IMR-90 (cell line): ENCODE measurements around the gene HOXD13. TPM values are rescaled to one million over a fixed set of nuclear protein-coding genes. Genes with fewer than 3 reads are reported as not detected.

Experiments
- ATAC-seq: fragments of 200-7000 bp; cut with Tn5 transposase; 2 replicates; pipeline ENCODE4 v1.9.1; 2020; ENCODE audit warnings: low read depth, mild to moderate bottlenecking, moderate library complexity
- BruUV-seq: library from RNA; stranded (reverse); fragments of 400-500 nt; replicated peaks from 2 replicates; lab custom pipeline; 2021; lab: Mats Ljungman, UMichigan
- CTCF ChIA-PET: fragments of 300-600 bp; formaldehyde crosslinking; extraction: SDS; loops from one replicate; lab custom pipeline; 2021; ENCODE audit warnings: antibody characterized with exemption; lab: Yijun Ruan, JAX
- POLR2A ChIA-PET: fragments of 300-600 bp; sonication (Branson Sonifier 250); formaldehyde crosslinking; loops from one replicate; lab custom pipeline; 2022; ENCODE audit warnings: antibody characterized with exemption; ENCODE audit not compliant: unreplicated experiment; lab: Charles Lee
- DNase-seq: peaks from one replicate; pipeline ENCODE4 v3.0.0; 2013
- H2AFZ ChIP-seq: replicated peaks from 2 replicates; pipeline ENCODE3; 2013; ENCODE audit warnings: low read length, mild to moderate bottlenecking; ENCODE audit not compliant: poor library complexity
- H2AK5ac ChIP-seq: 2 replicates; pipeline ENCODE4 v1.6.1; 2013; ENCODE audit warnings: low read depth, low read length, inconsistent platforms
- H2AK9ac ChIP-seq: replicated peaks from 2 replicates; pipeline ENCODE3; 2013; ENCODE audit warnings: mild to moderate bottlenecking, low read depth, low read length, moderate library complexity; ENCODE audit not compliant: poor library complexity
- H2BK120ac ChIP-seq: 2 replicates; pipeline ENCODE4 v1.6.1; 2013; ENCODE audit warnings: low read depth, low read length, inconsistent platforms
- H2BK15ac ChIP-seq: 3 replicates; pipeline ENCODE4 v1.6.1; 2013; ENCODE audit warnings: low read depth, low read length, inconsistent platforms
- H2BK20ac ChIP-seq: 2 replicates; pipeline ENCODE4 v1.6.1; 2013; ENCODE audit warnings: low read depth, mild to moderate bottlenecking, inconsistent platforms, low read length, moderate library complexity
- H2BK5ac ChIP-seq: 2 replicates; pipeline ENCODE4 v1.6.1; 2013; ENCODE audit warnings: mild to moderate bottlenecking, low read depth, low read length, inconsistent platforms; ENCODE audit not compliant: poor library complexity, severe bottlenecking
- H3K14ac ChIP-seq: replicated peaks from 2 replicates; pipeline ENCODE4 v1.6.1; 2013; ENCODE audit warnings: low read depth, low read length, inconsistent platforms
- H3K18ac ChIP-seq: 2 replicates; pipeline ENCODE4 v1.6.1; 2013; ENCODE audit warnings: low read depth, low read length, control low read depth
- H3K23ac ChIP-seq: 2 replicates; pipeline ENCODE4 v1.6.1; 2013; ENCODE audit warnings: low read depth, low read length, inconsistent platforms
- H3K27ac ChIP-seq: 2 replicates; pipeline ENCODE4 v1.5.1; 2013; ENCODE audit warnings: mild to moderate bottlenecking, control low read depth, low read length; ENCODE audit not compliant: insufficient read depth
- H3K27me3 ChIP-seq: 2 replicates; pipeline ENCODE4 v1.6.1; 2013; ENCODE audit warnings: low read length; ENCODE audit not compliant: control insufficient read depth, insufficient read depth
- H3K36me3 ChIP-seq: 2 replicates; pipeline ENCODE4 v1.6.1; 2013; ENCODE audit warnings: low read length, mixed read lengths; ENCODE audit not compliant: control insufficient read depth, insufficient read depth
- H3K4ac ChIP-seq: 2 replicates; pipeline ENCODE4 v1.6.1; 2013; ENCODE audit warnings: low read depth, low read length, inconsistent platforms
- H3K4me1 ChIP-seq: 2 replicates; pipeline ENCODE4 v1.6.1; 2013; ENCODE audit warnings: low read length, mixed read lengths; ENCODE audit not compliant: control insufficient read depth, insufficient read depth
- H3K4me2 ChIP-seq: 2 replicates; pipeline ENCODE4 v1.6.1; 2013; ENCODE audit warnings: low read depth, mild to moderate bottlenecking, control low read depth, low read length, moderate library complexity
- H3K4me3 ChIP-seq: 2 replicates; pipeline ENCODE4 v1.5.1; 2013; ENCODE audit warnings: low read depth, mild to moderate bottlenecking, control low read depth, low read length, moderate library complexity; ENCODE audit not compliant: insufficient read depth
- H3K56ac ChIP-seq: 2 replicates; pipeline ENCODE4 v1.6.1; 2013; ENCODE audit warnings: low read length, inconsistent platforms; ENCODE audit not compliant: insufficient read depth; ENCODE audit errors: extremely low read depth
- H3K79me1 ChIP-seq, 2 experiments: 2 replicates each; pipeline ENCODE4 v1.6.1; 2013; ENCODE audit warnings: low read length in 2 of 2, inconsistent platforms in 1 of 2, low read depth in 1 of 2
- H3K9ac ChIP-seq: 2 replicates; pipeline ENCODE4 v1.6.1; 2013; ENCODE audit warnings: low read depth, low read length, control low read depth
- H3K9me1 ChIP-seq: 2 replicates; pipeline ENCODE4 v1.6.1; 2013; ENCODE audit warnings: low read length, inconsistent platforms; ENCODE audit not compliant: insufficient read depth
- H3K9me3 ChIP-seq: 2 replicates; pipeline ENCODE4 v1.6.1; 2013; ENCODE audit warnings: low read length; ENCODE audit not compliant: control insufficient read depth, insufficient read depth
- H4K20me1 ChIP-seq: 2 replicates; pipeline ENCODE4 v1.6.1; 2013; ENCODE audit warnings: low read length, inconsistent platforms; ENCODE audit not compliant: insufficient read depth
- H4K5ac ChIP-seq: 2 replicates; pipeline ENCODE4 v1.6.1; 2013; ENCODE audit warnings: mild to moderate bottlenecking, low read depth, low read length, control low read depth
- H4K8ac ChIP-seq, 2 experiments: 2 replicates each; pipeline ENCODE4 v1.6.1; 2013; ENCODE audit warnings: low read depth in 2 of 2, low read length in 2 of 2, control low read depth in 1 of 2, inconsistent platforms in 1 of 2
- H4K91ac ChIP-seq: 2 replicates; pipeline ENCODE4 v1.6.1; 2013; ENCODE audit warnings: low read depth, low read length, inconsistent platforms; ENCODE audit not compliant: insufficient read depth
- BHLHE40 ChIP-seq: fragments of 150-350 bp; IDR thresholded peaks from 2 replicates; pipeline ENCODE4 v1.6.1; 2016; ENCODE audit warnings: mild to moderate bottlenecking, low read depth, low read length
- CEBPB ChIP-seq: IDR thresholded peaks from 2 replicates; pipeline ENCODE4 v1.6.1; 2012; ENCODE audit warnings: low read depth, low read length, improper control_type of control experiment
- CHD1 ChIP-seq: IDR thresholded peaks from 2 replicates; pipeline ENCODE4 v1.6.1; 2012; ENCODE audit warnings: low read depth, low read length, improper control_type of control experiment
- FOS ChIP-seq: fragments of 150-350 bp; IDR thresholded peaks from 2 replicates; pipeline ENCODE4 v1.6.1; 2016; ENCODE audit warnings: low read depth, low read length
- MAFK ChIP-seq: IDR thresholded peaks from 2 replicates; pipeline ENCODE4 v1.6.1; 2012; ENCODE audit warnings: low read depth, low read length, improper control_type of control experiment
- MAZ ChIP-seq: IDR thresholded peaks from 2 replicates; pipeline ENCODE4 v1.6.1; 2012; ENCODE audit warnings: low read depth, mild to moderate bottlenecking, low read length, improper control_type of control experiment, moderate library complexity, borderline replicate concordance
- MXI1 ChIP-seq: IDR thresholded peaks from 2 replicates; pipeline ENCODE4 v1.6.1; 2012; ENCODE audit warnings: low read depth, mild to moderate bottlenecking, low read length, moderate library complexity, borderline replicate concordance
- NFE2L2 ChIP-seq: fragments of 150-350 bp; IDR thresholded peaks from 2 replicates; pipeline ENCODE4 v1.6.1; 2016; ENCODE audit warnings: low read depth, mild to moderate bottlenecking, low read length
- POLR2A ChIP-seq: IDR thresholded peaks from 2 replicates; pipeline ENCODE4 v1.6.1; 2012; ENCODE audit warnings: mild to moderate bottlenecking, low read depth, low read length
- RAD21 ChIP-seq: IDR thresholded peaks from 2 replicates; pipeline ENCODE4 v1.6.1; 2012; ENCODE audit warnings: low read length, improper control_type of control experiment
- SMC3 ChIP-seq: fragments of 150-350 bp; IDR thresholded peaks from 2 replicates; pipeline ENCODE4 v1.6.1; 2016; ENCODE audit warnings: low read depth, mild to moderate bottlenecking, antibody characterized with exemption, low read length, moderate library complexity
- WGBS, 2 experiments: methylation state at CpG; one replicate each; pipeline versions ENCODE4 v1.1.5 to v1.1.7; 2013; ENCODE audit warnings: missing lambda C conversion rate in 2 of 2; ENCODE audit not compliant: insufficient read length in 1 of 2; ENCODE audit errors: extremely low coverage in 2 of 2; 5-methylcytosine and 5-hydroxymethylcytosine counted together
- dilution Hi-C: fragments of 300-500 bp; cut with HindIII; formaldehyde crosslinking; loops from one replicate; pipeline ENCODE4 v1.14.3; 2018; ENCODE audit warnings: low sequenced_read_pairs; ENCODE audit not compliant: unreplicated experiment
- in situ Hi-C: fragments of 300-500 bp; cut with MboI; formaldehyde crosslinking; loops from 3 replicates; pipeline ENCODE4 v1.14.3; 2019; ENCODE audit warnings: low sequenced_read_pairs, inconsistent platforms, mixed read lengths
- intact Hi-C: fragments of 100-400 bp; cut with micrococcal nuclease; formaldehyde crosslinking; loops from 2 replicates; pipeline ENCODE4 v1.10.0; 2022
- polyA plus RNA-seq, 3 experiments: library from polyadenylated mRNA; depleted of rRNA; stranded (reverse); fragments of >200 nt; gene quantifications; 2 replicates each; pipeline ENCODE4 v1.2.3, GENCODE V29; 2012; ENCODE audit warnings: low replicate concordance in 1 of 3
- total RNA-seq: library from RNA; depleted of rRNA; stranded (reverse); fragments of >200 nt; gene quantifications from 2 replicates; pipeline ENCODE4 v1.2.3, GENCODE V29; 2012
- TF ChIP-seq, protein P1 (sequence below): conservative IDR thresholded peaks from 2 replicates; pipeline ENCODE4 v1.5.1; 2012; ENCODE audit warnings: mild to moderate bottlenecking, low read depth, low read length, improper control_type of control experiment
- TF ChIP-seq, protein P2 (sequence below): fragments of 150-350 bp; IDR thresholded peaks from 2 replicates; pipeline ENCODE4 v1.6.1; 2016; ENCODE audit warnings: low read depth, mild to moderate bottlenecking, low read length, moderate library complexity, borderline replicate concordance

HOXD13 gene
- total and polyA plus RNA-seq, 2 of the 4 experiments (the other 2 are of a cell fraction), result not detected

DNA sequence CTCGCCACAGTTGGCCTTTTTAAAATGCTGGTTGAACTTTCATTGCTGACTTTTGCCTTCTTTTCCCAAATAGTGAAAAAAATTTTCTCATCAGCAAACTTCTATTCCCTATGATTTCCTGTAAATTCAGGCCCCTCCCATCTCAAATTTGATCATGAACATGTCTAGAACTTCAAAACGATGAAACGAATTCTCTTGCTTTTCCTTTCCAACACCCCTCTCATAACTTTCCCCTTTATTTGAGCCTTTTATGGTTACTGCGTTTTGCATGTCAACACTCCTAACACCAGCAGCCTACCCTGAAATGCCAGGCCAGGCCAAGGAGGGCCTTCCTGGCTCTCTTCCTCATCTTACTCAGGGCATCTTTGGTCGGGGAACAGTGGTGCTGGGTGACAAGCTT, 1.7 kb upstream of the HOXD13 start:
- H3K14ac ChIP-seq, result no peak overlapping the region
- H2AK5ac ChIP-seq, result no peak overlapping the region
- no peak overlapping the region for H3K4ac ChIP-seq
- no peak overlapping the region for H3K4me3 ChIP-seq
- no peak overlapping the region for H2AFZ ChIP-seq
- in situ Hi-C loops, result loop anchor here (10.0 to 25.0 kb wide), 4 partner anchors 406 to 1354 kb away; no protein-coding TSS in a partner anchor
- no peak overlapping the region for H4K5ac ChIP-seq
- no peak overlapping the region for H3K23ac ChIP-seq
- H2BK20ac ChIP-seq, result no peak overlapping the region
- BruUV-seq, result no TSS peak
- no peak overlapping the region for H2BK120ac ChIP-seq
- WGBS, 2 experiments, result 8% methylated on average over 2 of the region's 5 CpGs; no CpG with 5 or more reads in 1 of the 2 experiments
- no peak overlapping the region for H3K4me2 ChIP-seq
- no peak overlapping the region for H2BK15ac ChIP-seq
- no peak overlapping the region for H3K56ac ChIP-seq
- no peak overlapping the region for H2BK5ac ChIP-seq
- peaks cover 10% of the 10 kb centered on the region for H3K9me3 ChIP-seq
- H3K27ac ChIP-seq, result no peak overlapping the region
- H3K36me3 ChIP-seq, result no peaks in the 10 kb centered on the region
- ATAC-seq (no peak), DNase-seq (no peak)
- no peaks in the 10 kb centered on the region for H3K4me1 ChIP-seq
- intact Hi-C loops, result loop anchor here (10.0 kb wide), 1 partner anchor 1386 kb away; no protein-coding TSS in a partner anchor
- no peak overlapping the region for H4K91ac ChIP-seq
- POLR2A ChIA-PET, result no interaction called here
- H3K9ac ChIP-seq, result no peak overlapping the region
- no peak overlapping the region for H3K18ac ChIP-seq
- no peak overlapping the region for H2AK9ac ChIP-seq
- H3K9me1 ChIP-seq, result no peaks in the 10 kb centered on the region
- TF ChIP-seq MXI1, result no peak
- TF ChIP-seq POLR2A, result no peak
- TF ChIP-seq BHLHE40, result no peak
- TF ChIP-seq, protein P1, sequence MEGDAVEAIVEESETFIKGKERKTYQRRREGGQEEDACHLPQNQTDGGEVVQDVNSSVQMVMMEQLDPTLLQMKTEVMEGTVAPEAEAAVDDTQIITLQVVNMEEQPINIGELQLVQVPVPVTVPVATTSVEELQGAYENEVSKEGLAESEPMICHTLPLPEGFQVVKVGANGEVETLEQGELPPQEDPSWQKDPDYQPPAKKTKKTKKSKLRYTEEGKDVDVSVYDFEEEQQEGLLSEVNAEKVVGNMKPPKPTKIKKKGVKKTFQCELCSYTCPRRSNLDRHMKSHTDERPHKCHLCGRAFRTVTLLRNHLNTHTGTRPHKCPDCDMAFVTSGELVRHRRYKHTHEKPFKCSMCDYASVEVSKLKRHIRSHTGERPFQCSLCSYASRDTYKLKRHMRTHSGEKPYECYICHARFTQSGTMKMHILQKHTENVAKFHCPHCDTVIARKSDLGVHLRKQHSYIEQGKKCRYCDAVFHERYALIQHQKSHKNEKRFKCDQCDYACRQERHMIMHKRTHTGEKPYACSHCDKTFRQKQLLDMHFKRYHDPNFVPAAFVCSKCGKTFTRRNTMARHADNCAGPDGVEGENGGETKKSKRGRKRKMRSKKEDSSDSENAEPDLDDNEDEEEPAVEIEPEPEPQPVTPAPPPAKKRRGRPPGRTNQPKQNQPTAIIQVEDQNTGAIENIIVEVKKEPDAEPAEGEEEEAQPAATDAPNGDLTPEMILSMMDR, result no peak
- no peak for TF ChIP-seq FOS
- TF ChIP-seq SMC3, result no peak
- TF ChIP-seq NFE2L2, result no peak
- TF ChIP-seq, protein P2, sequence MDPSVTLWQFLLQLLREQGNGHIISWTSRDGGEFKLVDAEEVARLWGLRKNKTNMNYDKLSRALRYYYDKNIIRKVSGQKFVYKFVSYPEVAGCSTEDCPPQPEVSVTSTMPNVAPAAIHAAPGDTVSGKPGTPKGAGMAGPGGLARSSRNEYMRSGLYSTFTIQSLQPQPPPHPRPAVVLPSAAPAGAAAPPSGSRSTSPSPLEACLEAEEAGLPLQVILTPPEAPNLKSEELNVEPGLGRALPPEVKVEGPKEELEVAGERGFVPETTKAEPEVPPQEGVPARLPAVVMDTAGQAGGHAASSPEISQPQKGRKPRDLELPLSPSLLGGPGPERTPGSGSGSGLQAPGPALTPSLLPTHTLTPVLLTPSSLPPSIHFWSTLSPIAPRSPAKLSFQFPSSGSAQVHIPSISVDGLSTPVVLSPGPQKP, result no peak
- TF ChIP-seq CEBPB, result no peak
- no peak for TF ChIP-seq RAD21
- no peak for TF ChIP-seq MAZ
- TF ChIP-seq CHD1, result no peak
- TF ChIP-seq MAFK, result no peak
- H3K79me1 ChIP-seq, result no peaks in the 10 kb centered on the region
- dilution Hi-C loops, result no loop called here
- no peak overlapping the region for H4K8ac ChIP-seq
- peaks cover 85% of the 10 kb centered on the region for H3K27me3 ChIP-seq
- H4K20me1 ChIP-seq, result no peaks in the 10 kb centered on the region
- CTCF ChIA-PET, result no interaction called here
